ENCODE data around the gene PTPRG. TPM values are rescaled to one million over a fixed set of nuclear protein-coding genes. Genes with fewer than 3 reads are reported as not detected.
"Not testable (repeated sequence)": the region's sequence is repeated elsewhere in the genome, so short reads cannot be mapped to it uniquely, and the experiment has no call there.

PTPRG gene
- total RNA-seq, 1 donor from 2014 or later: 80.7 TPM

DNA sequence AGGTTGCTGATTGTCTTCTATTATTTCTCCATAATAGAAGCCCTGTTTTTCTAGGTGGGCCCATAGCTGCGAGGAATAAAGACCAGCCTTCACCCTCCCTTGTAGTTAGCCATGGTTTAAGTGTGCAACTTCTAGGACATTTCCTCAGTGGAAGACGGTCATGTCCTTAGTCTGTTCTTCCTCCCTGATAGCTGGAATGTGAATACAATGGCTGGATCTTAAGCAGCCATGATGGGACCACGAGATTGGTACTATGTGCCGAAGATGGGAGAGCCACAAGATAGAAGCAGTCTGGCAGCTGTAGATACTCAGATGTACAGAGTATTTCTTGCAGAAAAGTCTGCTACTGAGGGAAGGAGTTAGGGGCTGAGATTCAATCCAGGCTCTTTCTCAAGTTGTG, 152.9 kb downstream of the PTPRG start:
- Mint-ChIP-seq H3K36me3 (ENCODE audit: low read depth, unreplicated experiment) (no peaks in the 10 kb centered on the region), H3K27me3 (ENCODE audit: unreplicated experiment) (no peaks in the 10 kb centered on the region), H3K4me3 (ENCODE audit: unreplicated experiment) (no peak overlapping the region), H3K27ac (ENCODE audit: unreplicated experiment) (no peak overlapping the region), H3K9me3 (ENCODE audit: unreplicated experiment) (no peaks in the 10 kb centered on the region), H3K4me1 (ENCODE audit: unreplicated experiment) (peaks cover 13% of the 10 kb centered on the region)
- no peak for DNase-seq (ENCODE audit: low spot score)
- no peak for TF ChIP-seq CTCF (IDR thresholded peaks at IDR 0.05; ENCODE audit: unreplicated experiment)

DNA sequence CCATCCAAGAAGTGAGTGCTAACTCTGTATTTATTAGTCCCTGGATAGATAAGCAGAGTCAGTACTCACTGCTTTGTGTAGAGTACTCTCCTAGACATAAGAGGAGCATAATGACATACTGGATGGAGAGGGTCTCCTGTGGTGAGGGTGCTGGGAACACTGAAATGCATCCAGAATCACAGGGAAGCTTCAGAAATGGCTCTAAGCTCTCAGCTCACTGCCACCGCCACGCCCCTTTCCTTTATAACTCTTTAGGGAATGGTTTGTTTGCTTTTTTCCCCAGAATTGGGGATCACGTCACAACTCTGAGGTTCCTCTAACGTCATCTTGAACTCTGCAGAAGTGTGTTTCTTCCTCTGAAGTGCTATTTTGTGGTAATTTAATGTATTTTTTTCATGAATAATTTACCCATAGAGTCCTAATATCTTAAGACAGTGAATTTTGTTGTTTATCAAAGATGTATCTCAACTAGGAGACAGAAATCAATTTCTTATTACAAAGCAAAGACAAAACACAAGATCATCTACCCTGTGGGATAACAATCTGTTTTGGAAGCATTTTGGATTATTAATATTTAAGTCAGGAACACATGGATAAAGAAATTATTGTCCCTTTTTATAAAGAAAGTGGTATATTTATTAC, 154.6 kb downstream of the PTPRG start:
- H3K27ac Mint-ChIP-seq (ENCODE audit: unreplicated experiment): no peak overlapping the region
- peaks cover 21% of the 10 kb centered on the region for H3K4me1 Mint-ChIP-seq (ENCODE audit: unreplicated experiment)
- TF ChIP-seq CTCF (IDR thresholded peaks at IDR 0.05; ENCODE audit: unreplicated experiment): no peak
- H3K4me3 Mint-ChIP-seq (ENCODE audit: unreplicated experiment): no peak overlapping the region
- H3K36me3 Mint-ChIP-seq (ENCODE audit: low read depth, unreplicated experiment): no peaks in the 10 kb centered on the region
- no peaks in the 10 kb centered on the region for H3K9me3 Mint-ChIP-seq (ENCODE audit: unreplicated experiment)
- DNase-seq (ENCODE audit: low spot score): no peak
- no peaks in the 10 kb centered on the region for H3K27me3 Mint-ChIP-seq (ENCODE audit: unreplicated experiment)

- DNase-seq (ENCODE audit: low spot score); H3K27ac Mint-ChIP-seq (ENCODE audit: unreplicated experiment); H3K27me3 Mint-ChIP-seq (ENCODE audit: unreplicated experiment); H3K36me3 Mint-ChIP-seq (ENCODE audit: low read depth, unreplicated experiment); H3K9me3 Mint-ChIP-seq (ENCODE audit: unreplicated experiment); H3K4me3 Mint-ChIP-seq (ENCODE audit: unreplicated experiment): not testable (repeated sequence)
- peaks cover 21% of the 10 kb centered on the region for H3K4me1 Mint-ChIP-seq (ENCODE audit: unreplicated experiment)
Observed at GRCh38 chr3:61716693-61717092, 155.3 kb downstream of the PTPRG start.

DNA sequence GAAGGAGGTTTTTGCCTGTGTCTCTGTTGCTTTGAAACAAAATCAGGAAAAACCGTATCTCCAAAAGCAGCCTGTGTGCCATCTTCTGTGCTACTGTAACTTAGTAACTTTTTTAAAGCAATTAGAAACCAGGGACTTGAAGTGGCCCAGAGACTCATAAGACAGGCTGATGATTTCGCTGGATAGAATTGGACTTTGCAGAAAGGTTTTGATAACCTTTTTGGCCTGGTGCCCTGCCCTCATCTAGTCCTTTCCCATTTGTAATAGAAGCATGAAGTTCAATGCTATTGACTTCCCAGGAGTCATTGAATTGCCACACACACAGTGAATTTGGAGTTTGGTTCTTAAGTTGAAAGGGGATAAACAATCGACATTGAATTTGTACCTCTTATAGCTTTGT, 157.2 kb downstream of the PTPRG start:
- Mint-ChIP-seq H3K4me1 (ENCODE audit: unreplicated experiment) (peaks cover 17% of the 10 kb centered on the region), H3K27me3 (ENCODE audit: unreplicated experiment) (no peaks in the 10 kb centered on the region), H3K36me3 (ENCODE audit: low read depth, unreplicated experiment) (no peaks in the 10 kb centered on the region), H3K4me3 (ENCODE audit: unreplicated experiment) (no peak overlapping the region), H3K9me3 (ENCODE audit: unreplicated experiment) (no peaks in the 10 kb centered on the region), H3K27ac (ENCODE audit: unreplicated experiment) (no peak overlapping the region)
- no peak for TF ChIP-seq CTCF (IDR thresholded peaks at IDR 0.05; ENCODE audit: unreplicated experiment)
- DNase-seq (ENCODE audit: low spot score): no peak

DNA sequence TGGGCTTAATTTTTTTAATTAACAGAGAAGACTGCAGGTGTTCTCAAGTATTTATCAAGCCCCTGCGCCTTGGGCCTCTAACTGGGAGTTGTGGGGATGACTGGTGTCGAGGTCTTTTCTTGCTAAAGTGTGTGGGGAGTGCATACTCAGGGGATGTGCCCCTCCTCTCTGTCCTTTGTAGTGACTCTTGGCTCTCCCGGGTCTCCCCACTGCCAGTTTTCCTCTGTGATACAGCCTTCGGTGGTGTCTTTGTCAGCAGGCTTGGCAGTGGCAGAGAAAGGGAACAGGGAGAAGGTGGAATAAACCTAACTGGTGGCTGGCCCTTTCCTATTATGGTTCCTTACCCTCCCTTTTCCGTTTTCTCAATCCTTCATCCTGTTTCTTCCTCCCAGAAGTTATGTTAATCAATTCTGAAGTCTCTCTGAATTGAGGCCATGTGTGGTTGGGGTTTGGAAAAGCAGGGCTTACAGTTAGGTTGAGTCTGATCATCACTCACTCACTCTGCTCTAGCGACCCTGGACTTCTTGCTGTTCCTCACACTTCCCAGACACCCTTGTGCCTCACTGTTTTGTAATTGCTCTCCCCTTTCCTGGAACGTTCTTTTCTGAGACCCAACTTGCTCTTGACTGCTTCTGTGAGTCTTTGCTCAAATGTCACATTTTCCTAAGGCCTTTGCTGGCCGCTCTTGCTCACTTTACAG, 158.1 kb downstream of the PTPRG start:
- peaks cover 17% of the 10 kb centered on the region for H3K4me1 Mint-ChIP-seq (ENCODE audit: unreplicated experiment)
- no peaks in the 10 kb centered on the region for H3K9me3 Mint-ChIP-seq (ENCODE audit: unreplicated experiment)
- no peak for DNase-seq (ENCODE audit: low spot score)
- H3K36me3 Mint-ChIP-seq (ENCODE audit: low read depth, unreplicated experiment): no peaks in the 10 kb centered on the region
- TF ChIP-seq CTCF (IDR thresholded peaks at IDR 0.05; ENCODE audit: unreplicated experiment): no peak
- H3K4me3 Mint-ChIP-seq (ENCODE audit: unreplicated experiment): no peak overlapping the region
- no peaks in the 10 kb centered on the region for H3K27me3 Mint-ChIP-seq (ENCODE audit: unreplicated experiment)
- peak overlapping the region; percentile 48 for H3K27ac Mint-ChIP-seq (ENCODE audit: unreplicated experiment)

Measured in endothelial cell (in vitro differentiated cells).